Measurements from ENCODE around the gene TET3. TPM values are rescaled to one million over a fixed set of nuclear protein-coding genes. Genes with fewer than 3 reads are reported as not detected.

Gene TET3
- total RNA-seq, 3 donors from 2014 or later (not counting 1 experiment from before 2014, with no cell fraction given): 40.0 to 47.9 (median 45.3) TPM

DNA sequence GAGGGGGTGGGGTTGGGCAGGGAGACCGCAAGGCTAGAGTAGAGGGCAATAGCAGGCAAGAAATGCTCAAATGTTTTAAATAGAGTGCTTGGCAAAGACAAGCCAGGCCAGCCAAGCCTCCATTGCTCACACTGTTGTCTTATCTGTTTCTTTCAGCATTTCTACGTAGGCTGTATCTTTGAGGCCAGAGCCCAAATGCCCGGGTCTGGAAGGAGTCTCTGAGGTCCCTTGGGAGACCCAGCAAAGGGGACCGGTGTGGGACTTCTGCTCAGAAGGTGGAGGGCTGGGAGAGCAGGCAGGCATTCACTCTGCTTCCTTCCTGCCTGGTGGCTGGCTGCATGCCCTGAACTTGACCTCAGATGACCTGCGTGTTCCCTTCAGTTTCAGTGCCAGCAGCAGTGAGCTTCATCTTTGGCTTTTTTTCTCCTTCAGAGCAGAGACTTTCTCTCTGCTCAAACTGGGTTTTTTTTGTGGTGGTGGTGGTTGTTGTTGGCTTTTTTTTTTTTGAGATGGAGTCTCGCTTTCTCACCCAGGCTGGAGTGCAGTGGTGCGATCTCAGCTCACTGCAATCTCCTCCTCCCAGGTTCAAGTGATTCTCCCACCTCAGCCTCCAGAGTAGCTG is 13.7 kb upstream of the TET3 start:
- Histone ChIP-seq H3K4me3 (ENCODE audit: low read length) (no peak overlapping the region), H3K27me3 (ENCODE audit: control insufficient read depth, insufficient read depth, low read length) (no peaks in the 10 kb centered on the region), H3K9me3 (ENCODE audit: control insufficient read depth, insufficient read depth, low read length) (no peaks in the 10 kb centered on the region), H3K4me1 (ENCODE audit: control insufficient read depth, insufficient read depth, low read length) (peaks cover 37% of the 10 kb centered on the region), H3K27ac (ENCODE audit: low read length) (peak overlapping the region; percentile 73), H3K36me3 (ENCODE audit: control insufficient read depth, insufficient read depth, low read length) (no peaks in the 10 kb centered on the region)
- Mint-ChIP-seq H3K9me3 (no peaks in the 10 kb centered on the region), H3K4me3 (peak overlapping the region; percentile 86), H3K27ac (peak overlapping the region; percentile 90), H3K27me3 (ENCODE audit: low read depth in 2 of 2) (no peaks in the 10 kb centered on the region), H3K4me1 (peaks cover 27 to 37% of the 10 kb centered on the region in 2 donors), H3K36me3 (no peaks in the 10 kb centered on the region)
- no peak for TF ChIP-seq CTCF (IDR thresholded peaks at IDR 0.05)
- intact Hi-C loops (cut with micrococcal nuclease): loop anchor here (1.0 to 2.0 kb wide), 2 partner anchors 16 to 31 kb away; no protein-coding TSS in a partner anchor
- DNase-seq: peak; percentile 49 to 88
- WGBS (ENCODE audit: insufficient coverage): 5% methylated on average over 5 of the region's 7 CpGs
- peak; percentile 88 to 92 (median 90) for ATAC-seq

DNA sequence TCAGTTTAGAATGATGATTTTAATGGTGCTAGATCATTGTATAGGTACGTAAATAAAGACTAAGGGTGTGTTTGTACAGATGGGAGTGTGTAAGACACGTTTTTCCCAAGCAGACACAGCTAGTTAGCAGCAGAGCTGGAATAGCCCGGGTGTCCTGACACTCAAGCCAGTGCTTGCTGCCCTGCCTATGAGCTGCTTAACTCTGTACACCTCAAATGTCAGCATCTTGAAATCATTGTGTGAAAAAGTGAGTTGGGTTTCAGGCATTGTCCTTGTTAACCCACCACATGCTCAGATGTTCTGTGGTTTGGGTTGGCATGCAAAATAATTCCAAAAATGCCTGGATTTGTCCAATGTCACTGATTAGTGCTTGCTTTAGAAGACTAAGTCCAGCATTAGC is 13.0 kb upstream of the TET3 start:
- Mint-ChIP-seq H3K36me3 (no peaks in the 10 kb centered on the region), H3K4me1 (peaks cover 27 to 37% of the 10 kb centered on the region in 2 donors)

GRCh38 chr2:73972846-73973245 is 11.9 kb upstream of the TET3 start:
- Histone ChIP-seq H3K9me3 (ENCODE audit: control insufficient read depth, insufficient read depth, low read length) (no peaks in the 10 kb centered on the region), H3K27ac (ENCODE audit: low read length) (no peak overlapping the region), H3K36me3 (ENCODE audit: control insufficient read depth, insufficient read depth, low read length) (no peaks in the 10 kb centered on the region), H3K4me1 (ENCODE audit: control insufficient read depth, insufficient read depth, low read length) (peaks cover 37% of the 10 kb centered on the region), H3K4me3 (ENCODE audit: low read length) (no peak overlapping the region), H3K27me3 (ENCODE audit: control insufficient read depth, insufficient read depth, low read length) (no peaks in the 10 kb centered on the region)
- H3K9me3 Mint-ChIP-seq: no peaks in the 10 kb centered on the region
- DNase-seq: no peak
- ATAC-seq: no peak
- H3K36me3 Mint-ChIP-seq: no peaks in the 10 kb centered on the region
- TF ChIP-seq CTCF (IDR thresholded peaks at IDR 0.05): no peak
- intact Hi-C loops (cut with micrococcal nuclease): no loop called here
- 54% methylated on average over 3 of the region's 3 CpGs for WGBS (ENCODE audit: insufficient coverage)
- H3K4me1 Mint-ChIP-seq: peaks cover 27 to 37% of the 10 kb centered on the region in 2 donors
- peaks cover 0 to 5% of the 10 kb centered on the region in 2 donors for H3K27me3 Mint-ChIP-seq (ENCODE audit: low read depth in 2 of 2)
- H3K27ac Mint-ChIP-seq: no peak overlapping the region
- H3K4me3 Mint-ChIP-seq: no peak overlapping the region

More for the DNA sequence above, 13.0 kb upstream of the TET3 start:
- WGBS (ENCODE audit: insufficient coverage): 62% methylated on average over 3 of the region's 3 CpGs
- intact Hi-C loops (cut with micrococcal nuclease): loop anchor here (1.0 to 2.0 kb wide), 2 partner anchors 15 to 31 kb away; no protein-coding TSS in a partner anchor
- peak overlapping the region; percentile 86 for H3K4me3 Mint-ChIP-seq
- H3K27ac Mint-ChIP-seq: peak overlapping the region; percentile 90
- no peak overlapping the region for H3K4me3 ChIP-seq (ENCODE audit: low read length)
- H3K27ac ChIP-seq (ENCODE audit: low read length): peak overlapping the region; percentile 43
- TF ChIP-seq CTCF (IDR thresholded peaks at IDR 0.05): no peak
- no peak for DNase-seq
- no peaks in the 10 kb centered on the region for H3K27me3 ChIP-seq (ENCODE audit: control insufficient read depth, insufficient read depth, low read length)
- H3K36me3 ChIP-seq (ENCODE audit: control insufficient read depth, insufficient read depth, low read length): no peaks in the 10 kb centered on the region
- no peaks in the 10 kb centered on the region for H3K9me3 ChIP-seq (ENCODE audit: control insufficient read depth, insufficient read depth, low read length)
- no peak for ATAC-seq
- peaks cover 37% of the 10 kb centered on the region for H3K4me1 ChIP-seq (ENCODE audit: control insufficient read depth, insufficient read depth, low read length)
- no peaks in the 10 kb centered on the region for H3K9me3 Mint-ChIP-seq
- no peaks in the 10 kb centered on the region for H3K27me3 Mint-ChIP-seq (ENCODE audit: low read depth in 2 of 2)

DNA sequence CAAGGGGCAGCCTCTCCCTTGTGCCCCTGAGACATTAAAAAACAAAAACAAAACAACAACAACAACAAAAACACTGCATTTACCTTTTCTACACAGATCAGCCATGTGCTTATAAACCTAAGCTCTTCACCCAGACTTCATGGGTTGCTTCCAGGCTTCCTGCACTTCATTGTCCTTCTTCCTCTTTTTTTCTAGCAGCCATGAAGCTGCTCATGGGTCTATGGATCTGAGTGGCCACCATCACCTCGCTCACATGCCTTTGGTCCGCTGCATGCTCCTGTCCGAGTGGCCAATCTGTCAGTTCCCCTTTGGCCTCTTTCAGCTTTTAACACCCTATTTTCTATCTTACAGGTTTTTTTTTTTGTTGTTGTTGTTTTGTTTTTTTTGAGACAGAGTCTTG is 9.0 kb upstream of the TET3 start:
- Histone ChIP-seq H3K4me3 (ENCODE audit: low read length) (no peak overlapping the region), H3K4me1 (ENCODE audit: control insufficient read depth, insufficient read depth, low read length) (peaks cover 37% of the 10 kb centered on the region), H3K27me3 (ENCODE audit: control insufficient read depth, insufficient read depth, low read length) (peaks cover 5% of the 10 kb centered on the region), H3K27ac (ENCODE audit: low read length) (no peak overlapping the region), H3K9me3 (ENCODE audit: control insufficient read depth, insufficient read depth, low read length) (no peaks in the 10 kb centered on the region), H3K36me3 (ENCODE audit: control insufficient read depth, insufficient read depth, low read length) (no peaks in the 10 kb centered on the region)
- H3K4me3 Mint-ChIP-seq: no peak overlapping the region
- intact Hi-C loops (cut with micrococcal nuclease): no loop called here
- 87% methylated on average over 3 of the region's 3 CpGs for WGBS (ENCODE audit: insufficient coverage)
- no peaks in the 10 kb centered on the region for H3K9me3 Mint-ChIP-seq
- ATAC-seq (no peak), DNase-seq (no peak)
- no peaks in the 10 kb centered on the region for H3K36me3 Mint-ChIP-seq
- H3K27me3 Mint-ChIP-seq (ENCODE audit: low read depth in 2 of 2): peaks cover 19 to 20% of the 10 kb centered on the region in 2 donors
- no peak overlapping the region for H3K27ac Mint-ChIP-seq
- no peak for TF ChIP-seq CTCF (IDR thresholded peaks at IDR 0.05)
- H3K4me1 Mint-ChIP-seq: peaks cover 30 to 36% of the 10 kb centered on the region in 2 donors

Data from natural killer cell (primary cell).